Measurements from ENCODE around the gene FRYL. TPM values are rescaled to one million over a fixed set of nuclear protein-coding genes. Genes with fewer than 3 reads are reported as not detected.
A peak's percentile ranks its signal among the peaks of the same experiment; 100 is the strongest.
"Not testable (repeated sequence)": the region's sequence is repeated elsewhere in the genome, so short reads cannot be mapped to it uniquely, and the experiment has no call there.

The FRYL gene
- total RNA-seq, 6 experiments from 2014 or later: 15.9 to 27.2 (median 23.3) TPM

DNA sequence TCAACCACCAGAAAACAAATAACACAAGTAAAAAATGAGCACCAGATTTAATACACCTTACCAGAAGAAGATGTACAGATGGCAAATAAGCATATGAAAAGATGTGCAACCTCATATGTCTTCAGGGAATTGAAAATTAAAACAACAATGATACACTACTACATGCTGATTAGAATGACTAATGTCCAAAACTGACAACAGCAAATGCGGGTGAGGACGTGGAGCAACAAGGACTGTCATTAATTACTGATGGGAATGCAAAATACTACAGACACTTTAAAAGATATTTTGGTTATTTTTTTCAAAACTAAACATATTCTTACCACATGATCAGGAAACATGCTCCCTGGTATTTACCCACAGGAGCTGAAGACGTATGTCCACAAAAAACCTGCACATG lies 140.3 kb downstream of the FRYL start:
- DNase-seq (no peak), ATAC-seq (no peak)
- no peaks in the 10 kb centered on the region for H3K36me3 ChIP-seq
- no peaks in the 10 kb centered on the region for H3K9me3 ChIP-seq
- H3K4me3 ChIP-seq: no peak overlapping the region
- intact Hi-C loops (cut with DNase I): no loop called here
- TF ChIP-seq POLR2A (IDR thresholded peaks at IDR 0.05): no peak
- TF ChIP-seq, protein P1, sequence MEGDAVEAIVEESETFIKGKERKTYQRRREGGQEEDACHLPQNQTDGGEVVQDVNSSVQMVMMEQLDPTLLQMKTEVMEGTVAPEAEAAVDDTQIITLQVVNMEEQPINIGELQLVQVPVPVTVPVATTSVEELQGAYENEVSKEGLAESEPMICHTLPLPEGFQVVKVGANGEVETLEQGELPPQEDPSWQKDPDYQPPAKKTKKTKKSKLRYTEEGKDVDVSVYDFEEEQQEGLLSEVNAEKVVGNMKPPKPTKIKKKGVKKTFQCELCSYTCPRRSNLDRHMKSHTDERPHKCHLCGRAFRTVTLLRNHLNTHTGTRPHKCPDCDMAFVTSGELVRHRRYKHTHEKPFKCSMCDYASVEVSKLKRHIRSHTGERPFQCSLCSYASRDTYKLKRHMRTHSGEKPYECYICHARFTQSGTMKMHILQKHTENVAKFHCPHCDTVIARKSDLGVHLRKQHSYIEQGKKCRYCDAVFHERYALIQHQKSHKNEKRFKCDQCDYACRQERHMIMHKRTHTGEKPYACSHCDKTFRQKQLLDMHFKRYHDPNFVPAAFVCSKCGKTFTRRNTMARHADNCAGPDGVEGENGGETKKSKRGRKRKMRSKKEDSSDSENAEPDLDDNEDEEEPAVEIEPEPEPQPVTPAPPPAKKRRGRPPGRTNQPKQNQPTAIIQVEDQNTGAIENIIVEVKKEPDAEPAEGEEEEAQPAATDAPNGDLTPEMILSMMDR (IDR thresholded peaks at IDR 0.05): no peak
- no peaks in the 10 kb centered on the region for H3K4me1 ChIP-seq
- 79% methylated on average over 3 of the region's 3 CpGs for WGBS (ENCODE audit: insufficient coverage, low coverage, low lambda C conversion rate, missing lambda C conversion rate)
- no peaks in the 10 kb centered on the region for H3K27me3 ChIP-seq
- no peak overlapping the region for H3K27ac ChIP-seq

DNA sequence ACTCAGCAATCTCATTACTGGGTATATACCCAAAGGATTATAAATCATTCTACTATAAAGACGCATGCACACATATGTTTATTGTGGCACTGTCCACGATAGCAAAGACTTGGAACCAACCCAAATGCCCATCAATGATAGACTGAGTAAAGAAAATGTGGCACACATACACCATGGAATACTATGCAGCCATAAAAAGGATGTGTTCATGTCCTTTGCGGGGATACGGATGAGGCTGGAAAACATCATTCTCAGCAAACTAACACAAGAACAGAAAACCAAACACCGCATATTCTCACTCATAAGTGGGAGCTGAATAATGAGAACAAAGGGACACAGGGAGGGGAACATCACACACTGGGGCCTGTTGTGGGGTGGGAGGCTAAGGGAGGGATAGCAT lies 141.5 kb downstream of the FRYL start:
- WGBS (ENCODE audit: insufficient coverage, low coverage, low lambda C conversion rate, missing lambda C conversion rate): 88% methylated on average over 5 of the region's 5 CpGs
- H3K36me3 ChIP-seq; H3K4me1 ChIP-seq; ATAC-seq; intact Hi-C loops (cut with DNase I); H3K27ac ChIP-seq; H3K4me3 ChIP-seq; DNase-seq; H3K27me3 ChIP-seq; H3K9me3 ChIP-seq: not testable (repeated sequence)

DNA sequence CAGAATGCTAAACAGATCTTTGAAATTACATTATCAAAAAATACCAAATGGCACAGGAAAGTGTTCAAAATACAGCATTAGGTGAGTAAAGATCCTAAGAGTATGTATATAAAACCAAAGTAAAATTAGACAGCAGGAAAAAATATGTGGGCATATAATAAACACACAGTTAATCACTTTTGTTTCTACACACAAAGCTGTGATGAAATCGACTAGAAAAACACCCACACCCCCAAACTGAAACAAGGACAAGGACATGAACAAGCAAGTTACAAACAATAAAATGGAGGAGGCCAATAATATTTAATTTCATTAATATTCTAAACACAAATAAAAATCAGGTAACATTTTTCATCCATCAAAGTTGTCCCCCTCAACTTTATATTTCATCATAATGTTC lies 143.2 kb downstream of the FRYL start:
- DNase-seq (no peak), ATAC-seq (no peak)
- WGBS (ENCODE audit: insufficient coverage, low coverage, low lambda C conversion rate, missing lambda C conversion rate): 73% methylated on average over 1 of the region's 1 CpG
- Histone ChIP-seq H3K27me3 (no peaks in the 10 kb centered on the region), H3K9me3 (no peaks in the 10 kb centered on the region), H3K36me3 (no peaks in the 10 kb centered on the region), H3K27ac (no peak overlapping the region), H3K4me1 (no peaks in the 10 kb centered on the region), H3K4me3 (no peak overlapping the region)
- TF ChIP-seq, protein P1 (IDR thresholded peaks at IDR 0.05): no peak
- no peak for TF ChIP-seq POLR2A (IDR thresholded peaks at IDR 0.05)
- intact Hi-C loops (cut with DNase I): no loop called here

DNA sequence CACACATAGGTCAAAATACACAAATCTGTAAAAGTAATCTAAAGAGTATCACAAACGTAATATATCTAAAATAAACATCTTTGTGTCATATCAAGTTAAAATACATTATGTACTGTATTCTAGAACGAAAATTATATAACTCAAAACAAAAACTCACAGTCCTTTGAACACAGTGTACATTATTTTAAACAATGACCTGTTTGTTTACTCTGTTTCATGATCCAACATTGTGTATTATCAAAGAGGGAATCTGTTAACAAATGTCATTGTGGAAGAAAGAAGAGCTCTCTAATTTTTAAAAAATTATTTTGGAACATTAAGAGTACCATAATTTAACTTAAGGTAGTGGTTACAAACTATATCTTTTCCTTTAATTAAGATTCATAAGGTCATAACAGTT lies 144.1 kb downstream of the FRYL start:
- no peak for ATAC-seq
- no peaks in the 10 kb centered on the region for H3K4me1 ChIP-seq
- H3K4me3 ChIP-seq: no peak overlapping the region
- H3K36me3 ChIP-seq: no peaks in the 10 kb centered on the region
- TF ChIP-seq, protein P1 (IDR thresholded peaks at IDR 0.05): no peak
- TF ChIP-seq POLR2A (IDR thresholded peaks at IDR 0.05): no peak
- DNase-seq: no peak
- no peaks in the 10 kb centered on the region for H3K9me3 ChIP-seq
- H3K27ac ChIP-seq: no peak overlapping the region
- no peaks in the 10 kb centered on the region for H3K27me3 ChIP-seq
- WGBS (ENCODE audit: insufficient coverage, low coverage, low lambda C conversion rate, missing lambda C conversion rate): 36% methylated on average over 2 of the region's 2 CpGs
- intact Hi-C loops (cut with DNase I): no loop called here

DNA sequence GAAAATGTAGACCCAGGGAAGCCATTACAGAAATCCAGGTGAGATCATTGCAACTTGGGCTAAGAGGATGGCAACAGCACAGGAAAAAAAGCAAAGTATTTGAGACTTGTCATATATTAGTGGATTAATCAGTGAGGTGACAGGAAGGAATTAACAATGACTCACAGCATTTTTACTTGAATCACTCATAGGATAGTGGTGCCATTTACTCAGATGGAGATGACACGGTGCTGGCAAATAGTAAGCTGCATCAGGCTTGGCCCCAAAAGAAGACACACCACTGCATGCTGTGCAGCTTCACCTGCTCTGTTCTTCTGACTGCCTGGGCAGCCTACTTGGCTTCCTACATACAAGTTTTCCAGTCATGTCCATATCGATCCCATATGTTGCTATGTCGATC lies 144.8 kb downstream of the FRYL start:
- intact Hi-C loops (cut with DNase I): no loop called here
- peak; percentile 15 to 74 (median 36) for ATAC-seq
- Histone ChIP-seq H3K36me3 (no peaks in the 10 kb centered on the region), H3K4me1 (no peaks in the 10 kb centered on the region), H3K4me3 (no peak overlapping the region), H3K27me3 (no peaks in the 10 kb centered on the region), H3K27ac (no peak overlapping the region), H3K9me3 (no peaks in the 10 kb centered on the region)
- no peak for DNase-seq
- no peak for TF ChIP-seq POLR2A (IDR thresholded peaks at IDR 0.05)
- TF ChIP-seq, protein P1 (IDR thresholded peaks at IDR 0.05): no peak
- 69% methylated on average over 3 of the region's 3 CpGs for WGBS (ENCODE audit: insufficient coverage, low coverage, low lambda C conversion rate, missing lambda C conversion rate)

All from right lobe of liver (tissue), 6 donors.